HG02840 (cell line): ENCODE measurements around the gene RNF13.
"Not testable (repeated sequence)": the region's sequence is repeated elsewhere in the genome, so short reads cannot be mapped to it uniquely, and the experiment has no call there.

Experiments used
- ATAC-seq: cut with Tn5 transposase; IDR thresholded peaks from one replicate; pipeline ENCODE4 v1.9.1; 2021; ENCODE audit warnings: mild to moderate bottlenecking, moderate library complexity, moderate number of reproducible peaks; ENCODE audit not compliant: unreplicated experiment, low FRiP score

RNF13 gene

GRCh38 chr3:149891621-149892020 is 78.6 kb downstream of the RNF13 start:
- no peak for ATAC-seq

- ATAC-seq: no peak
Observed at GRCh38 chr3:149892371-149892770, 79.4 kb downstream of the RNF13 start.

- ATAC-seq: no peak
Observed at GRCh38 chr3:149894205-149894604, 81.2 kb downstream of the RNF13 start.

DNA sequence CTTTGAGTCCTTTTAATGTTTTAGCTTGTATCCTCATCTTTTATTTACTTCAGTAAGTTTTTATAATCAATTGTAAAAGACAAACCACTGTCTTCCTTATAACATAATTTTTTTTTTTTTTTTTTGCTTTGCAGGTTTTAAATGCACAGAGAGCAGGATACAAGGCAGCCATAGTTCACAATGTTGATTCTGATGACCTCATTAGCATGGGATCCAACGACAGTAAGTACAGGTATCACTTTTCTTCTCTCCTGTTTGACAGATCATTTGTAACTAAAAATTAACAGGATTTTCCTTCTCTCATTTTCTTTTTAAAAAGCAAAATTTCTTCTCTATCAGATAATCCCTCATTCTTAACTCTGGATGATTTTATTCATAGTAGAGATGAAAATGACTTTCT is 82.3 kb downstream of the RNF13 start:
- no peak for ATAC-seq

DNA sequence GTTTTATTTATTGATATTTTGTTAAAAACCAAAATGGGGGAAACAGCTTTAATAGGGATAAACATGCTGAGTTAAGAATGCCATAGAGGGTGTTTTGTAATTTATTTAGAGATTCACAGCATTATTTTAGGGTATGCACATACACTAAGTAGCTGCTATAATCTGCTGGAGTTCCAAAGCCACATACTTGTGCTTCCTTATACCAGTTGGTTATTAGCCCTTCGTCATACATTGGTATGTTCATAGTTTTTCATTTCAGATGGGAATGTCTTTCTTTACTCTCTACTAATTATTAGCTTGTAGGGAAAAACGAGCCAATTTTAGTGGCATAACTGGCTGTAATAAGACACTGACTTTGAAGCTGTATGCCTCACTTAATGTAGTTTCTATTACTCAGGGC is 82.8 kb downstream of the RNF13 start:
- ATAC-seq: no peak

DNA sequence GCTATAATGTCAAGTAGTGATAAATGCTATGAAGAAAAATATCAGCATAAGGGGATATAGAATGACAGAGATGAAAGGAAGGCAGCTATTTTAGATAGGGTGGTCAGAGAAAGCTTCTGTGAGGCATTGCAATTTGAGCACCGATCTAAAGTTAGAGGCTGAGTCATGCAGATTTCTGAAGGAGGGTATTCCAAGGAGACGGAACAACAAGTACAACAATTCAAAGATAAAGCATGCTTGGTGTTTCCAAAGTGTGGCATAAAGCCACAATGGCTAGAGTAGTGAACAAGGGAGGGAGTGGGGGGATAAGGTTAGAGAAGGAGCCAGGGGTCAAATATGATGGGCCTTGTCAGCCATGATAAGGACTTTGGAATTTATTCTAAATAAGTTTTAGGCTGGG is 85.8 kb downstream of the RNF13 start:
- no peak for ATAC-seq

GRCh38 chr3:149900322-149900721 is 87.3 kb downstream of the RNF13 start:
- no peak for ATAC-seq

DNA sequence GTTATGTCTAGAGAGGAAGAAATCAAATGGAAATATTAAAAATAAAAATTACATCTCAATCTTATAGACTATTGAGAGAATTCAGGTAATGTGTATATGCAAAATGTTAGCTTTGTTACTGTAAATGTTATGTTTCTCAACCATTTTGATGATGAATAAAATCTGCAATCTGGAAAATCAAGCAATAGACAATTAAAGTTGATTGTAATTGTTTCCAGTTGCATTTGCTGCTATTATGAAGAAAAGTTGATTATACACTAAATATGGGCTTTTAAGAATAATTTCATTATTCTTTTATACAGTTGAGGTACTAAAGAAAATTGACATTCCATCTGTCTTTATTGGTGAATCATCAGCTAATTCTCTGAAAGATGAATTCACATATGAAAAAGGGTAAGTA is 88.8 kb downstream of the RNF13 start:
- no peak for ATAC-seq

- no peak for ATAC-seq
Observed at GRCh38 chr3:149902498-149903139, 89.6 kb downstream of the RNF13 start.

- no peak for ATAC-seq
Observed at GRCh38 chr3:149906036-149906435, 93.0 kb downstream of the RNF13 start.

DNA sequence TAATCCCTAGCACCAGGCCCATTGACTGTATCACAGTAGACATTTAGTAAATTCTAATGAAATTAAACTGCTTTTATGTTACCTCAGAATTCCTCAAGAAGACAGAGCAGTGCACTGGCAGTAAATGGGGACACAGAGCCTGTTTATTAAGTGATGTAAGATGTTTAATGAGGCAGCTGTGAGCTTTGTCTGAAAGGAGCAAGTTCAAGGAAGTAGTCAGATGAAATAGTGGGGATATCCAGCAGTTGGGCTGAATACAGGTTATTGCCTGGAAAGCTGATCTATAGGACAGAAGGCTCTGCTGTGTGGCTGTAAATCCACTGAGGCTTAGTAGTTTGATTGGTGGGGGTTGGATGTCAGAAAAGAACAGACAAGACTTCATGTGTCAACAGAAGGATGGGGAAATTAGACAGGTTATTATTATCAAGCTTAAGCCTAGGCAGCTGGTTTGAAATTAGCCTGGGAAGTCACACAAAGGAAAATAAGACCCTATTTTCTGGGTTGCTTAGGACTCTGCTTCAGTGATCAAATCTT is 95.5 kb downstream of the RNF13 start:
- ATAC-seq: no peak

- ATAC-seq: no peak
Observed at GRCh38 chr3:149909923-149910322, 96.9 kb downstream of the RNF13 start.

GRCh38 chr3:149917124-149917667 is 104.2 kb downstream of the RNF13 start:
- no peak for ATAC-seq

- ATAC-seq: no peak
Observed at GRCh38 chr3:149919509-149919908, 106.5 kb downstream of the RNF13 start.

- no peak for ATAC-seq
Observed at GRCh38 chr3:149920119-149920518, 107.1 kb downstream of the RNF13 start.

GRCh38 chr3:149933008-149933407 is 120.0 kb downstream of the RNF13 start:
- no peak for ATAC-seq

DNA sequence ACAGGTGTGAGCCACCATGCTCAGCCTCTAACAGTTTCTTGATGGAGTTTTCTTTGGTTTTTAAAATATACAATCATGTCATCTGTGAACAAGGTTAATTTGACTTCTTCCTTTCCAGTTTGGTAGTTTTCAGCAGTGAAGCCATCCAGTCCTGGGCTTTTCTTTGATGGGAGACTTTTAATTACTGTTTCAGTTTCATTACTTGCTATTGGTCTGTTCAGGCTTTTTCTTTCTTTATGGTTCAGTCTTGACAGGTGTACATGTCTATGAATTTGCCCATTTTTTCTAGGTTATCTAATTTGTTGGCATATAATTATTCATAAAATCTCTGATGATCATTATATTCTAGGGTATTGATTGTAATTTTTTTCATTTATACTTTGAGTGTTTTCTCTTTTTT is 120.8 kb downstream of the RNF13 start:
- ATAC-seq: no peak

GRCh38 chr3:149934524-149934923 is 121.5 kb downstream of the RNF13 start:
- ATAC-seq: no peak

GRCh38 chr3:149936812-149937230 is 123.8 kb downstream of the RNF13 start:
- no peak for ATAC-seq

DNA sequence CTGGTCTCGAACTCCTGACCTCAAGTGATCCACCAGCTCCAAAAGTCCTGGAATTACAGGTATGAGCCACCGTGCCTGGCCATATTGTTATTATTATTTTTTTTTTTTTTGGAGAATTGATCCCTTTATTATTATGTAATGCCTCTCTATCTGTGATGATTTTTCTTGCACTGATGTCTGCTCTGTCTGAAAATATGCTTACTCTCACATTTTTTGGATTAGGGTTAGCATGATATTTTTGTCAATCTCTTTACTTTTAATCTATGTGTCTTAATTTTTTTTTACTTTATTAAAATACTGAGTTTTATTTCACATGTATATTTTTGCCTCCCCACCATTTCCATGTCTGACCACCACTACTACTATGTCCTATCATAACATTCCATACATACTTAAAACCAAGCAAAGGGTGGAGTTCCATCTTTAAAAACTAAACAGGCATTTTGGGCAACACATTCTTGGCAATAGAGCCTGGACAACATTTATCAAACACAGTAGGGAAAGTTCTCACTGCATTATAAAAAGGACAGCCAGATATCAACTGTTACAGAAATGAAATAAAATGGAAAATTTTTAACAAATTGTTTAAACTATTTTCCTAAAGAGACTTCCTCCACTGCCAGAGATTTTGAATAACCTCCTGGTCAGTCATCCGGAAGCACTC is 125.5 kb downstream of the RNF13 start:
- ATAC-seq: not testable (repeated sequence)

- no peak for ATAC-seq
Observed at GRCh38 chr3:149941186-149941585, 128.2 kb downstream of the RNF13 start.

GRCh38 chr3:149941946-149942345 is 128.9 kb downstream of the RNF13 start:
- no peak for ATAC-seq
